ENCODE measurements around the gene KIAA1671.
"Not testable (repeated sequence)": the region's sequence is repeated elsewhere in the genome, so short reads cannot be mapped to it uniquely, and the experiment has no call there.

KIAA1671 gene

DNA sequence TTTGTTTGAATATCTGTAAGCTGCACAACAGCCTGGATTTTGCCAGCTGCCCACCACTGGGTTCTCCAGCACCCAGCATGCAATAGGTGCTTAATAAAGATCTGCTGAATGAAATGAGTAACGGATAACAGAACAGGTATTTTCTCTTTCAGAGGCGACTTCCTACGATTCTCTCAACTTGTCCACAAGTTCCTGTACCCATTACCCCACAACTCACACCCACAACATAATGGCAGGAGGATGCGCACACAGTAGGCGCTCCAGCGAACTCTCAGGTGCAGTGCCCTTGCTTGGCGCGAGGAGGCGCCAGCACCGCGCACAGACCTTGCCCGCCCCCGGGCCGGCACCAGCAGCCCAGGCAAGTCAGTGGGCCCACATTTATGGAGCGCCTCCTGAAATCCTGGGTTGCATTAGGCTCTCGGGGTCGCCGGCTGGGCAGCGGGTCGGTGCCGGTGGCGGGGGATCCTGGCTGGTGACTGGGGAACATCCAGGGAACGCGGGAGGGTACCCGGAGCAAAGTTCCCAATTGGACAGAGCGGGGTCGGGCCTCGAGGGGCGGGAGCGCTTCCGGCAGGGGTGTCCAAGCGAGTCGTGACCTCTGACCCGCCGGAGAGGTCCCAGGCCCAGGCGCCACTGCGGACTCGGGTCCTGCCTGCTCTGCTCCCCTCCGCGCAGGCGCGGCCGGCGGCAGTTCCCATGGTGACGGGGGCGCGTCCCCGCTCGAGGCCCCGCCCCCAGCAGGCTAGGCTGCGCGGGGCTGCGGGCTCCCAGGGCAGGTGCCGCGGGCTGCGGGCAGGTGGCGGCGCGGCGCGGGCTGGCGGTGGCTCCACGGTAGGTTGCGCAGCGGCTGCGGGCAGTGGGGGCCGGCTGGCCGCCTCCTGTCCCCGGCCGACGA, at the start of gene KIAA1671:
TSS of gene KIAA1671 (plus strand) at position 775 of the 895 bp plus-strand sequence. CDS start 75,284 bp downstream, outside the sequence.
- no peaks in the 10 kb centered on the region for H3K36me3 ChIP-seq (ENCODE audit: control insufficient read depth in 1 of 2, insufficient read depth in 2 of 2, low read length in 2 of 2)
- H3K9me3 ChIP-seq (ENCODE audit: control insufficient read depth in 1 of 2, low read length in 2 of 2): no peaks in the 10 kb centered on the region
- peaks cover 14 to 19% of the 10 kb centered on the region in 2 donors for H3K4me1 ChIP-seq (ENCODE audit: control insufficient read depth in 1 of 2, insufficient read depth in 2 of 2, low read length in 2 of 2)
- peak within 1 kb of the TSS; percentile 82 to 92 for H3K4me3 ChIP-seq (ENCODE audit: low read depth in 1 of 2, low read length in 2 of 2)
- peak within 1 kb of the TSS; percentile 91 for H3K27ac ChIP-seq (ENCODE audit: low read depth, low read length)
- peak within 1 kb of the TSS; percentile 84 to 94 for H3K9ac ChIP-seq (ENCODE audit: low read depth in 1 of 2, low read length in 2 of 2)
- H3K27me3 ChIP-seq (ENCODE audit: control insufficient read depth in 1 of 2, insufficient read depth in 2 of 2, low read length in 2 of 2): peaks cover 0 to 3% of the 10 kb centered on the region in 2 donors

DNA sequence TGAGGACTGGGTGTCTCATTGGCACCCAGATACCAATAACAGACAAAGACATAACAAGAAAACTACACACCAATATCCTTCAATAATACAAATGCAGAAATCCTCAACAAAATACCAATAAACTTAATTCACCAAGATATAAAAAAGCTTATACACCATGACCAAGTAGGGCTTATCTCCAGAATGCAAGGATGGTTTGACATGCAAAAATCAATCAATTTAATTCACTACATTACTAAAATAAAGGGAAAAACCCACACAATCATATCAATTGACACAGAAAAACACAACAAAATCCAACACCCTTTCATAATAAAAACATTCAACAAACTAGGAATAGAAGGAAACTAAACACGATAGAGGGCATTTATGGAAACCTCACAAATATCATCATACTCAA, 46.6 kb upstream of the KIAA1671 start:
- peaks cover 0 to 3% of the 10 kb centered on the region in 2 donors for H3K9me3 ChIP-seq (ENCODE audit: control insufficient read depth in 1 of 2, low read length in 2 of 2)
- no peaks in the 10 kb centered on the region for H3K27me3 ChIP-seq (ENCODE audit: control insufficient read depth in 1 of 2, insufficient read depth in 2 of 2, low read length in 2 of 2)
- H3K4me1 ChIP-seq (ENCODE audit: control insufficient read depth in 1 of 2, insufficient read depth in 2 of 2, low read length in 2 of 2): no peaks in the 10 kb centered on the region
- H3K4me3 ChIP-seq (ENCODE audit: low read depth in 1 of 2, low read length in 2 of 2): no peak overlapping the region
- H3K9ac ChIP-seq (ENCODE audit: low read depth in 1 of 2, low read length in 2 of 2): no peak overlapping the region
- H3K27ac ChIP-seq (ENCODE audit: low read depth, low read length): no peak overlapping the region
- no peaks in the 10 kb centered on the region for H3K36me3 ChIP-seq (ENCODE audit: control insufficient read depth in 1 of 2, insufficient read depth in 2 of 2, low read length in 2 of 2)

GRCh38 chr22:24907101-24907500, 45.4 kb upstream of the KIAA1671 start:
- not testable (repeated sequence) for H3K36me3 ChIP-seq (ENCODE audit: control insufficient read depth in 1 of 2, insufficient read depth in 2 of 2, low read length in 2 of 2)

GRCh38 chr22:24920029-24920428, 32.5 kb upstream of the KIAA1671 start:
- Histone ChIP-seq H3K36me3 (ENCODE audit: control insufficient read depth in 1 of 2, insufficient read depth in 2 of 2, low read length in 2 of 2) (no peaks in the 10 kb centered on the region), H3K27ac (ENCODE audit: low read depth, low read length) (no peak overlapping the region), H3K9ac (ENCODE audit: low read depth in 1 of 2, low read length in 2 of 2) (no peak overlapping the region), H3K27me3 (ENCODE audit: control insufficient read depth in 1 of 2, insufficient read depth in 2 of 2, low read length in 2 of 2) (no peaks in the 10 kb centered on the region), H3K4me1 (ENCODE audit: control insufficient read depth in 1 of 2, insufficient read depth in 2 of 2, low read length in 2 of 2) (no peaks in the 10 kb centered on the region), H3K4me3 (ENCODE audit: low read depth in 1 of 2, low read length in 2 of 2) (no peak overlapping the region), H3K9me3 (ENCODE audit: control insufficient read depth in 1 of 2, low read length in 2 of 2) (no peaks in the 10 kb centered on the region)

More at GRCh38 chr22:24907101-24907500, 45.4 kb upstream of the KIAA1671 start:
- H3K27ac ChIP-seq (ENCODE audit: low read depth, low read length); H3K4me3 ChIP-seq (ENCODE audit: low read depth in 1 of 2, low read length in 2 of 2); H3K27me3 ChIP-seq (ENCODE audit: control insufficient read depth in 1 of 2, insufficient read depth in 2 of 2, low read length in 2 of 2); H3K9me3 ChIP-seq (ENCODE audit: control insufficient read depth in 1 of 2, low read length in 2 of 2); H3K4me1 ChIP-seq (ENCODE audit: control insufficient read depth in 1 of 2, insufficient read depth in 2 of 2, low read length in 2 of 2); H3K9ac ChIP-seq (ENCODE audit: low read depth in 1 of 2, low read length in 2 of 2): not testable (repeated sequence)

DNA sequence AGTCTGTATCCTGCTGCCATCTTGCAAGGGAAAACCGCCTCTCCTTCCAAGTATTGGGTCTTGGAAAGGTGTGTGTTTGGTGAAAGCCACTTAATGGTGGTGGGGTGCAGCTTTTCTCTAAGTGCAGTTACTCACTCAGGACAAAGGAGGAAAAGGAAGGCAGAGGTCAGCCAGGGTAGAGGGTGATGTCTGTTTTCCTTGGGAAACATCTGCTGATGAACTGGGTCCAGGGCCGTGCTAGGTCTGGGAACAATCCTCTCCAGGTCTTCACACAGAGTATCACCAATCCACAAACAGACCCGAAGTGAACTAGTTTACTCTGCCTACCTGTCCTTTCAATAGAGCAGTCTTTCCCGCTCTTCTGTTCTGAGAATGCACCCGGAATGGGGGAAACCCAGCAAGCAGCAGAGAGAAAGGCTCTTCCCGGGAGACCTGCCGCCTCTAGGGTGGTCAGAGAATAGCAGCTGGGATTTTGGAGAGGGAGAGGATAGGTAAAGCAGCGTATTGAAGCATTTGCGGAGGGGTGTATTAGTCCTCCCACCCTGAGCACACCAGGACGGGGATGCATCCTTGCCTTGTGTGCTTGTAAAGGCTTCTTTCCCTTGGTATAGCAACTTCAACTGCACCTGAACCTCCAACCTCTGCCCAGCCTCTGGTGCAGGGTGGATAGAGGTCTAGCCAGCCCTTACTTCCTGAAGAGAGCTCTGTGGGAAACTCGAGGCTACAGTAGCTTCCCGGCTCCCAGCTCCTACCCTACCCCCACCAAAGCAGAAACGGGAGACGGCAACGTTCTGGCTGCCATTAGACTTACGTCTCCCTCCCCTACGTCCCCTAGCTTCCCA, 26.7 kb upstream of the KIAA1671 start:
- no peak overlapping the region for H3K27ac ChIP-seq (ENCODE audit: low read depth, low read length)
- H3K9ac ChIP-seq (ENCODE audit: low read depth in 1 of 2, low read length in 2 of 2): no peak overlapping the region
- H3K9me3 ChIP-seq (ENCODE audit: control insufficient read depth in 1 of 2, low read length in 2 of 2): no peaks in the 10 kb centered on the region
- no peaks in the 10 kb centered on the region for H3K36me3 ChIP-seq (ENCODE audit: control insufficient read depth in 1 of 2, insufficient read depth in 2 of 2, low read length in 2 of 2)
- no peaks in the 10 kb centered on the region for H3K4me1 ChIP-seq (ENCODE audit: control insufficient read depth in 1 of 2, insufficient read depth in 2 of 2, low read length in 2 of 2)
- no peak overlapping the region for H3K4me3 ChIP-seq (ENCODE audit: low read depth in 1 of 2, low read length in 2 of 2)
- no peaks in the 10 kb centered on the region for H3K27me3 ChIP-seq (ENCODE audit: control insufficient read depth in 1 of 2, insufficient read depth in 2 of 2, low read length in 2 of 2)

- H3K27me3 ChIP-seq (ENCODE audit: control insufficient read depth in 1 of 2, insufficient read depth in 2 of 2, low read length in 2 of 2): no peaks in the 10 kb centered on the region
Observed at GRCh38 chr22:24926428-24926725, 26.1 kb upstream of the KIAA1671 start.

DNA sequence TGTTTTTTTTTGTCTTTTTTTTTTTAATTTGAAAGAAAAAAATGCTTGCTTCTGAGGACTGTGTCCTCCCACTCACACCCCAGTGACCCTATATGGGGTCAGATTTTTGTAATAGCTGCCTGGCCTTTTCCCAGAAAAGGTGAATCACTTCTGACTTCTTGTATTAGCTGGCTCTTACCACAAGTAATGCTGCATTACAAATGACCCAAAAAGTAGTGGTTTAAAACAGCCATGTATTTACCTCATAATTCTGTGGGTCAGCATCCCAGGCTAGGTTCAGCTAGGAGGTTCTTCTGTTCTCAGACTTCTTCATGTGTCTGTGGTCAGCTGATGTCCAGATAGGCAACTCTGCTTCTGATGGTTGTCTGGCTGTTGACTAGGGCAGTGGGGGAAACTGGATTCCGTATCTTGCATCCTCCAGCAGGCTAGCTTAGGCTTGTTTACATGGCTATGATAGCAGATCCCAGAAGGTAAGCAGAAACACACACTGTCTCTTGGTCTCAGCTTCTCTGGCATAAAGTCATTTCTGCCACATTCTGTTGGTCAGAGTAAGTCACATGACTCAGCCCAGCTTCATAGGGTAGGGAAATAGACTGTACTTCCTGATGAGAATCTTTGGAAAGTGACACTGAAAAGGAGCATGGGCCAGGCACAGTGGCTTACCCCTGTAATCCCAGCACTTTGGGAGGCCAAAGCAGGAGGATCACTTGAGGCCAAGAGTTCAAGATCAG, 25.5 kb upstream of the KIAA1671 start:
- no peaks in the 10 kb centered on the region for H3K36me3 ChIP-seq (ENCODE audit: control insufficient read depth in 1 of 2, insufficient read depth in 2 of 2, low read length in 2 of 2)
- no peak overlapping the region for H3K4me3 ChIP-seq (ENCODE audit: low read depth in 1 of 2, low read length in 2 of 2)
- H3K27me3 ChIP-seq (ENCODE audit: control insufficient read depth in 1 of 2, insufficient read depth in 2 of 2, low read length in 2 of 2): no peaks in the 10 kb centered on the region
- no peak overlapping the region for H3K9ac ChIP-seq (ENCODE audit: low read depth in 1 of 2, low read length in 2 of 2)
- no peaks in the 10 kb centered on the region for H3K4me1 ChIP-seq (ENCODE audit: control insufficient read depth in 1 of 2, insufficient read depth in 2 of 2, low read length in 2 of 2)
- H3K27ac ChIP-seq (ENCODE audit: low read depth, low read length): no peak overlapping the region
- no peaks in the 10 kb centered on the region for H3K9me3 ChIP-seq (ENCODE audit: control insufficient read depth in 1 of 2, low read length in 2 of 2)

More at GRCh38 chr22:24926428-24926725, 26.1 kb upstream of the KIAA1671 start:
- H3K9me3 ChIP-seq (ENCODE audit: control insufficient read depth in 1 of 2, low read length in 2 of 2): no peaks in the 10 kb centered on the region
- no peaks in the 10 kb centered on the region for H3K4me1 ChIP-seq (ENCODE audit: control insufficient read depth in 1 of 2, insufficient read depth in 2 of 2, low read length in 2 of 2)
- H3K4me3 ChIP-seq (ENCODE audit: low read depth in 1 of 2, low read length in 2 of 2): no peak overlapping the region
- H3K9ac ChIP-seq (ENCODE audit: low read depth in 1 of 2, low read length in 2 of 2): no peak overlapping the region
- no peaks in the 10 kb centered on the region for H3K36me3 ChIP-seq (ENCODE audit: control insufficient read depth in 1 of 2, insufficient read depth in 2 of 2, low read length in 2 of 2)
- no peak overlapping the region for H3K27ac ChIP-seq (ENCODE audit: low read depth, low read length)

DNA sequence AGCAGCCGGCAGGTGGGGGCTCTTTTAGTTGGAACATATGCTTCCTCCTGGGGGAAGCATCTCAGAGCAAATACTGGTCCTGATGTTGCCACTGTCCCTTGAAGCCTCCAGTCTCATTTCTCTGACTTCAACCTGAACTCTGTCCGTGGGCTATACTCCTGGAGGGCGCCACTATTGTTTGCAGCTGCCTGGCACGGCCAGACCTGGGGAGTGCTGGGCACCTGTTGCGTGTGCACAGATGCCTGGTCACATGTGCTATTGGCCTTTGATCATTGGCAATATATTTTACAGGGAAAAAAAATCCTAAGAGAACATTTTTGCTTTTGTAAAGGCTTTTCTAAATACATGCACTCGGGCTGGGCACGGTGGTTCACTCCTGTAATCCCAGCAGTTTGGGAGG, 24.2 kb upstream of the KIAA1671 start:
- Histone ChIP-seq H3K9ac (ENCODE audit: low read depth in 1 of 2, low read length in 2 of 2) (no peak overlapping the region), H3K4me3 (ENCODE audit: low read depth in 1 of 2, low read length in 2 of 2) (no peak overlapping the region), H3K36me3 (ENCODE audit: control insufficient read depth in 1 of 2, insufficient read depth in 2 of 2, low read length in 2 of 2) (no peaks in the 10 kb centered on the region), H3K27ac (ENCODE audit: low read depth, low read length) (no peak overlapping the region), H3K4me1 (ENCODE audit: control insufficient read depth in 1 of 2, insufficient read depth in 2 of 2, low read length in 2 of 2) (no peaks in the 10 kb centered on the region), H3K27me3 (ENCODE audit: control insufficient read depth in 1 of 2, insufficient read depth in 2 of 2, low read length in 2 of 2) (no peaks in the 10 kb centered on the region), H3K9me3 (ENCODE audit: control insufficient read depth in 1 of 2, low read length in 2 of 2) (no peaks in the 10 kb centered on the region)

DNA sequence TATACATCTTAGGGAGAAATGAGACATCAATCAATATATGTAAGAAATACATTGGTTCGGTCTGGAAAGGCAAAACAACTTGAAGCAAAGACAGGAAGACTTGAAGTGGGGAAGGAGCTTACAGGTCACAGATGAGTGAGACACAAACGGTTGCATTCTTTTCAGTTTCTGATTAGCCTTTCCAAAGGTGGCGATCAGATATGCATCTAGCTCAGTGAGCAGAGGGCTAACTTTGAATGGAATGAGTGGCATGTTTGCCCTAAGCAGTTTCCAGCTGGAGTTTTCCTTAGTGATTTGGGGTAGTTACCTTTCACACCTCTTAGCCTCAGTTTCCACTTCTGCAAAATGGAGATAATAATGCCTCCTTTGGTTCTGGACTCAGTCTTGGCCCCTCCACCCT, 21.8 kb upstream of the KIAA1671 start:
- Histone ChIP-seq H3K9me3 (ENCODE audit: control insufficient read depth in 1 of 2, low read length in 2 of 2) (no peaks in the 10 kb centered on the region), H3K9ac (ENCODE audit: low read depth in 1 of 2, low read length in 2 of 2) (no peak overlapping the region), H3K36me3 (ENCODE audit: control insufficient read depth in 1 of 2, insufficient read depth in 2 of 2, low read length in 2 of 2) (no peaks in the 10 kb centered on the region), H3K27ac (ENCODE audit: low read depth, low read length) (no peak overlapping the region), H3K4me1 (ENCODE audit: control insufficient read depth in 1 of 2, insufficient read depth in 2 of 2, low read length in 2 of 2) (no peaks in the 10 kb centered on the region), H3K27me3 (ENCODE audit: control insufficient read depth in 1 of 2, insufficient read depth in 2 of 2, low read length in 2 of 2) (no peaks in the 10 kb centered on the region), H3K4me3 (ENCODE audit: low read depth in 1 of 2, low read length in 2 of 2) (no peak overlapping the region)
